ENCODE data around the gene IQSEC1. TPM values are rescaled to one million over a fixed set of nuclear protein-coding genes. Genes with fewer than 3 reads are reported as not detected.

Gene IQSEC1
- total RNA-seq, 3 donors from 2014 or later, result 26.9 to 45.4 (median 26.9) TPM

DNA sequence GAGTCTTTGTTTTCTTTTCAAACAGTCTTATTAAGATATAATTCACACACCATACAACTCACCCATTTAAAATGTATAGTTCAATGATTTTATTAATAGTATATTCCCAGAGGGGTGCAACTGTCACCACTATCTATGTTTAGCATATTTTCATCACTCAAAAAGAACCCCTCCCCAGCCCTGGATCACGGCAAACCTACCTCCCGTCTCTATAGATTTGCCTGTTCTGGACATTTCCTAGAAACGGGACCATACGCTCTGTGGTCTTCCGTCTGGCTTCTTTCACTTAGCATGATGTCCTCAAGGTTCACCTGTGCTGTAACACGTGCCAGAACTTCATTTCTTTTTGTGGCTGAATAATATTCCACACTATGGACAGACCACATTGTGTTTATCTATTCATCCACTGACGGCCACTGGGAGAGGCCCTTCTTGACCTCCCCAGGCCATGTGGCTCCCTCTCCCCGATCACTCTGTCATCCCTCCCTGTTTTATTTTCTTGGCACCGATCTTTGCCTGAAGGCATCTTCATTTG is 56.4 kb downstream of the IQSEC1 start:
- DNase-seq (ENCODE audit: low spot score in 2 of 2), result peak in 1 of 2 donors; percentile 25

GRCh38 chr3:13016083-13016720 is 57.0 kb downstream of the IQSEC1 start:
- TF ChIP-seq POLR2AphosphoS5 (IDR thresholded peaks at IDR 0.05), result no peak
- TF ChIP-seq POLR2A (IDR thresholded peaks at IDR 0.05), result no peak
- TF ChIP-seq, protein P1, sequence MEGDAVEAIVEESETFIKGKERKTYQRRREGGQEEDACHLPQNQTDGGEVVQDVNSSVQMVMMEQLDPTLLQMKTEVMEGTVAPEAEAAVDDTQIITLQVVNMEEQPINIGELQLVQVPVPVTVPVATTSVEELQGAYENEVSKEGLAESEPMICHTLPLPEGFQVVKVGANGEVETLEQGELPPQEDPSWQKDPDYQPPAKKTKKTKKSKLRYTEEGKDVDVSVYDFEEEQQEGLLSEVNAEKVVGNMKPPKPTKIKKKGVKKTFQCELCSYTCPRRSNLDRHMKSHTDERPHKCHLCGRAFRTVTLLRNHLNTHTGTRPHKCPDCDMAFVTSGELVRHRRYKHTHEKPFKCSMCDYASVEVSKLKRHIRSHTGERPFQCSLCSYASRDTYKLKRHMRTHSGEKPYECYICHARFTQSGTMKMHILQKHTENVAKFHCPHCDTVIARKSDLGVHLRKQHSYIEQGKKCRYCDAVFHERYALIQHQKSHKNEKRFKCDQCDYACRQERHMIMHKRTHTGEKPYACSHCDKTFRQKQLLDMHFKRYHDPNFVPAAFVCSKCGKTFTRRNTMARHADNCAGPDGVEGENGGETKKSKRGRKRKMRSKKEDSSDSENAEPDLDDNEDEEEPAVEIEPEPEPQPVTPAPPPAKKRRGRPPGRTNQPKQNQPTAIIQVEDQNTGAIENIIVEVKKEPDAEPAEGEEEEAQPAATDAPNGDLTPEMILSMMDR (IDR thresholded peaks at IDR 0.05), result no peak
- peak in 1 of 2 donors; percentile 50 for DNase-seq (ENCODE audit: low spot score in 2 of 2)
- H3K27me3 ChIP-seq, result no peaks in the 10 kb centered on the region
- peaks cover 0 to 21% of the 10 kb centered on the region in 2 donors for H3K4me1 ChIP-seq
- no peaks in the 10 kb centered on the region for H3K36me3 ChIP-seq
- peak overlapping the region; percentile 71 to 83 for H3K27ac ChIP-seq
- peak overlapping the region in 2 of 3 donors; percentile 17 to 36 for H3K4me3 ChIP-seq
- intact Hi-C loops (cut with DNase I; ENCODE audit: low total_unique reads), result no loop called here
- H3K9me3 ChIP-seq, result no peaks in the 10 kb centered on the region

More for the DNA sequence above, 56.4 kb downstream of the IQSEC1 start:
- Histone ChIP-seq H3K9me3 (no peaks in the 10 kb centered on the region), H3K4me1 (peaks cover under 1 to 27% of the 10 kb centered on the region in 2 donors), H3K36me3 (no peaks in the 10 kb centered on the region), H3K27me3 (no peaks in the 10 kb centered on the region), H3K4me3 (no peak overlapping the region), H3K27ac (peak overlapping the region in 1 of 2 donors; percentile 83)
- TF ChIP-seq POLR2A (IDR thresholded peaks at IDR 0.05) (no peak), POLR2AphosphoS5 (IDR thresholded peaks at IDR 0.05) (no peak)
- TF ChIP-seq, protein P1 (IDR thresholded peaks at IDR 0.05), result no peak
- intact Hi-C loops (cut with DNase I; ENCODE audit: low total_unique reads), result no loop called here

DNA sequence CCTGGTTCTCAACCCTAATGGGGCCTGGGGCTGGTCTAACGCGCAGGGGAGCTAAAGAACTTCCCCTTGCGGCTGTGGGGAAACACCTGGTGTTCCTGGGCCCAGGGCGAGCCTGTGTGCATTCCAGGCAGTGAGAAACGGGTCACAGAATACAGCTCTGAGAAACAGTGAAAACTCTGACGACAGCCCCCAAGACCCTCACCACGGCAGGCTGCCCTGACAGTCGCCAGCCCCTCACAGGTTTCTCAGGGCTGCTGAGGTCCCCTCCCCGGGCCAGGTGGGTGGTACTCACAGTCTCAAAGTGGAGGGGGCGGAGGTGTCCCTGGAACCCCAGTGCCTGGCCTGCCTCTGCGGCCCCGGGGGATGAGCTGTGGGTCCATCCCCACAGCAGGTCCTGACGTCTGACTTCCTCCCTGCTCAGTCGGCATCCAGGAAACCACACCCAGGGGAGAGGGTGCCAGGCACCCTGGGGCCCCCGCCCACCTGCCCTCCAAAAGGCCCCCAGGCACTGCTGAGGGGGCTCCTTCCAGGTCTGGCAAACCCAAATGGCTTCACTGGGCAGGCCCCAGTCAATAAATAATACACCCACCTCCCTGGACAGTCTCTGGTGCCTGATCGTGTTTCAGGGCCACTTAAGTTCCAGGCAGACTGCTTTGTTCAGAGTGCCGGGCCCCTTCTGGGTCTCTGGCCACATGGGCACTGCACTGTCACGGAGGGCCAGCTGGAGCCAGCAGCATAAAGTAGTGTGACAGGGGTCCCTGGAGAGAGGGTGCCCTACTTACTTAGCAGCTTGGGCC is 57.7 kb downstream of the IQSEC1 start:
- Histone ChIP-seq H3K4me1 (peaks cover 0 to 20% of the 10 kb centered on the region in 2 donors), H3K27ac (peak overlapping the region; percentile 71 to 83), H3K9me3 (no peaks in the 10 kb centered on the region), H3K36me3 (no peaks in the 10 kb centered on the region), H3K4me3 (peak overlapping the region; percentile 8 to 36 (median 29)), H3K27me3 (no peaks in the 10 kb centered on the region)
- TF ChIP-seq POLR2AphosphoS5 (IDR thresholded peaks at IDR 0.05) (no peak), POLR2A (IDR thresholded peaks at IDR 0.05) (no peak)
- TF ChIP-seq, protein P1 (IDR thresholded peaks at IDR 0.05), result no peak
- intact Hi-C loops (cut with DNase I; ENCODE audit: low total_unique reads), result no loop called here
- peak in 1 of 2 donors; percentile 49 for DNase-seq (ENCODE audit: low spot score in 2 of 2)

- Histone ChIP-seq H3K4me3 (peak overlapping the region; percentile 8 to 36 (median 29)), H3K27ac (peak overlapping the region; percentile 71 to 83), H3K36me3 (no peaks in the 10 kb centered on the region), H3K4me1 (peaks cover 0 to 16% of the 10 kb centered on the region in 2 donors), H3K9me3 (no peaks in the 10 kb centered on the region), H3K27me3 (no peaks in the 10 kb centered on the region)
- DNase-seq (ENCODE audit: low spot score in 2 of 2), result peak in 1 of 2 donors; percentile 9
- intact Hi-C loops (cut with DNase I; ENCODE audit: low total_unique reads), result no loop called here
- TF ChIP-seq POLR2A (IDR thresholded peaks at IDR 0.05) (no peak), POLR2AphosphoS5 (IDR thresholded peaks at IDR 0.05) (no peak)
- TF ChIP-seq, protein P1 (IDR thresholded peaks at IDR 0.05), result no peak
These were observed 58.4 kb downstream of the IQSEC1 start for GRCh38 chr3:13014755-13015285.

Measured in breast epithelium (tissue), 4 donors.